ENCODE results near the gene TIMM17A.
A peak's percentile ranks its signal among the peaks of the same experiment; 100 is the strongest.

The TIMM17A gene

GRCh38 chr1:202009326-202010179, 54.2 kb downstream of the TIMM17A start:
- peak overlapping the region; percentile 27 for H2BK120ac ChIP-seq (ENCODE audit: insufficient read depth, low read length, poor library complexity)
- no CpG with 5 or more reads among the region's 11 CpGs for WGBS (ENCODE audit: extremely low coverage, insufficient coverage, insufficient read length)
- H3K9me3 ChIP-seq (ENCODE audit: insufficient read depth, low read depth, low read length) = no peaks in the 10 kb centered on the region
- H3K79me1 ChIP-seq (ENCODE audit: low read length) = peaks cover 37% of the 10 kb centered on the region
- H2BK5ac ChIP-seq (ENCODE audit: low read depth, low read length, poor library complexity) = peak overlapping the region; percentile 63
- H3K23ac ChIP-seq (ENCODE audit: low read length) = no peak overlapping the region
- H4K12ac ChIP-seq (ENCODE audit: low read depth, low read length) = peak overlapping the region; percentile 19
- H3K18ac ChIP-seq (ENCODE audit: low read length) = peak overlapping the region; percentile 65
- peak overlapping the region; percentile 3 for H3K9ac ChIP-seq (ENCODE audit: low read length)
- peak overlapping the region; percentile 18 for H2AK5ac ChIP-seq (ENCODE audit: low read length)
- peak overlapping the region; percentile 83 for H4K91ac ChIP-seq (ENCODE audit: low read depth, low read length)
- peaks cover 36 to 51% of the 10 kb centered on the region in 2 experiments for H3K4me1 ChIP-seq (ENCODE audit: control insufficient read depth in 1 of 2, insufficient read depth in 2 of 2, low read length in 2 of 2)
- no peak overlapping the region for H3K4me3 ChIP-seq (ENCODE audit: low read depth, low read length)
- H3K4ac ChIP-seq (ENCODE audit: low read depth, low read length) = peak overlapping the region; percentile 71
- H4K8ac ChIP-seq (ENCODE audit: low read depth, low read length) = peak overlapping the region; percentile 64
- peaks cover 8% of the 10 kb centered on the region for H3K79me2 ChIP-seq (ENCODE audit: control insufficient read depth, insufficient read depth, low read length, poor library complexity)
- no peaks in the 10 kb centered on the region for H3K27me3 ChIP-seq (ENCODE audit: insufficient read depth, low read length)
- peak overlapping the region; percentile 96 for H2BK12ac ChIP-seq (ENCODE audit: low read length)
- H2AFZ ChIP-seq (ENCODE audit: insufficient read depth, low read length, poor library complexity) = peak overlapping the region; percentile 48
- peak; percentile 79 to 94 for DNase-seq
- peak overlapping the region; percentile 69 for H3K14ac ChIP-seq (ENCODE audit: low read length)
- H3K4me2 ChIP-seq (ENCODE audit: low read length) = peak overlapping the region; percentile 53
- peaks cover 24 to 28% of the 10 kb centered on the region in 2 experiments for H3K36me3 ChIP-seq (ENCODE audit: control insufficient read depth in 1 of 2, insufficient read depth in 2 of 2, low read length in 2 of 2)
- peak overlapping the region; percentile 92 for H3K27ac ChIP-seq (ENCODE audit: low read depth, low read length)

- peak within 1 kb of the TSS; percentile 64 for H4K8ac ChIP-seq (ENCODE audit: low read depth, low read length)
- H2BK12ac ChIP-seq (ENCODE audit: low read length) = peak within 1 kb of the TSS; percentile 96
- H2BK120ac ChIP-seq (ENCODE audit: insufficient read depth, low read length, poor library complexity) = peak within 1 kb of the TSS; percentile 27
- peaks cover 37% of the 10 kb centered on the region for H3K79me1 ChIP-seq (ENCODE audit: low read length)
- peak within 1 kb of the TSS; percentile 92 for H3K27ac ChIP-seq (ENCODE audit: low read depth, low read length)
- peak within 1 kb of the TSS; percentile 69 for H3K14ac ChIP-seq (ENCODE audit: low read length)
- H2AFZ ChIP-seq (ENCODE audit: insufficient read depth, low read length, poor library complexity) = peak within 1 kb of the TSS; percentile 48
- peaks cover 31 to 44% of the 10 kb centered on the region in 2 experiments for H3K4me1 ChIP-seq (ENCODE audit: control insufficient read depth in 1 of 2, insufficient read depth in 2 of 2, low read length in 2 of 2)
- H3K4ac ChIP-seq (ENCODE audit: low read depth, low read length) = peak within 1 kb of the TSS; percentile 71
- WGBS (ENCODE audit: extremely low coverage, insufficient coverage, insufficient read length) = no CpG with 5 or more reads among the region's 24 CpGs
- H3K4me3 ChIP-seq (ENCODE audit: low read depth, low read length) = peak within 1 kb of the TSS; percentile 56
- H3K18ac ChIP-seq (ENCODE audit: low read length) = peak within 1 kb of the TSS; percentile 78
- H3K9me3 ChIP-seq (ENCODE audit: insufficient read depth, low read depth, low read length) = no peaks in the 10 kb centered on the region
- peak within 1 kb of the TSS; percentile 28 for H4K12ac ChIP-seq (ENCODE audit: low read depth, low read length)
- peak within 1 kb of the TSS; percentile 83 for H4K91ac ChIP-seq (ENCODE audit: low read depth, low read length)
- H3K4me2 ChIP-seq (ENCODE audit: low read length) = peak within 1 kb of the TSS; percentile 53
- H2AK5ac ChIP-seq (ENCODE audit: low read length) = peak within 1 kb of the TSS; percentile 40
- DNase-seq = peak; percentile 98 to 99
- H3K9ac ChIP-seq (ENCODE audit: low read length) = peak within 1 kb of the TSS; percentile 54
- peaks cover 8% of the 10 kb centered on the region for H3K79me2 ChIP-seq (ENCODE audit: control insufficient read depth, insufficient read depth, low read length, poor library complexity)
- no peaks in the 10 kb centered on the region for H3K27me3 ChIP-seq (ENCODE audit: insufficient read depth, low read length)
- H2BK5ac ChIP-seq (ENCODE audit: low read depth, low read length, poor library complexity) = peak within 1 kb of the TSS; percentile 63
- no peak within 1 kb of the TSS for H3K23ac ChIP-seq (ENCODE audit: low read length)
- H3K36me3 ChIP-seq (ENCODE audit: control insufficient read depth in 1 of 2, insufficient read depth in 2 of 2, low read length in 2 of 2) = peaks cover 22 to 26% of the 10 kb centered on the region in 2 experiments
These were observed 55.1 kb downstream of the TIMM17A start, which contains the start of gene ELF3 for GRCh38 chr1:202010180-202011015. Gene ELF3 (plus strand): TSS chr1:202010587. CDS start chr1:202011137, 550 bp downstream.

- Histone ChIP-seq H2AK5ac (ENCODE audit: low read length) (no peak overlapping the region), H3K27me3 (ENCODE audit: insufficient read depth, low read length) (no peaks in the 10 kb centered on the region), H2AFZ (ENCODE audit: insufficient read depth, low read length, poor library complexity) (no peak overlapping the region), H3K79me1 (ENCODE audit: low read length) (peaks cover 36% of the 10 kb centered on the region), H4K91ac (ENCODE audit: low read depth, low read length) (no peak overlapping the region), H3K9me3 (ENCODE audit: insufficient read depth, low read depth, low read length) (peaks cover 2% of the 10 kb centered on the region), H3K18ac (ENCODE audit: low read length) (peak overlapping the region; percentile 4), H3K4me1 (ENCODE audit: control insufficient read depth in 1 of 2, insufficient read depth in 2 of 2, low read length in 2 of 2) (peaks cover 31 to 37% of the 10 kb centered on the region in 2 experiments), H2BK5ac (ENCODE audit: low read depth, low read length, poor library complexity) (no peak overlapping the region), H3K9ac (ENCODE audit: low read length) (no peak overlapping the region), H3K14ac (ENCODE audit: low read length) (no peak overlapping the region), H2BK12ac (ENCODE audit: low read length) (peak overlapping the region; percentile 2), H3K4ac (ENCODE audit: low read depth, low read length) (peak overlapping the region; percentile 71), H3K27ac (ENCODE audit: low read depth, low read length) (no peak overlapping the region), H3K79me2 (ENCODE audit: control insufficient read depth, insufficient read depth, low read length, poor library complexity) (peaks cover 8% of the 10 kb centered on the region), H3K23ac (ENCODE audit: low read length) (no peak overlapping the region), H2BK120ac (ENCODE audit: insufficient read depth, low read length, poor library complexity) (no peak overlapping the region), H3K4me3 (ENCODE audit: low read depth, low read length) (no peak overlapping the region), H4K12ac (ENCODE audit: low read depth, low read length) (no peak overlapping the region), H3K36me3 (ENCODE audit: control insufficient read depth in 1 of 2, insufficient read depth in 2 of 2, low read length in 2 of 2) (peaks cover 27 to 28% of the 10 kb centered on the region in 2 experiments), H4K8ac (ENCODE audit: low read depth, low read length) (no peak overlapping the region), H3K4me2 (ENCODE audit: low read length) (no peak overlapping the region)
- no peak for DNase-seq
- WGBS (ENCODE audit: extremely low coverage, insufficient coverage, insufficient read length) = no CpG with 5 or more reads among the region's 11 CpGs
These were observed 56.7 kb downstream of the TIMM17A start for GRCh38 chr1:202011994-202012393.
